ENCODE measurements around the gene MS4A10. TPM values are rescaled to one million over a fixed set of nuclear protein-coding genes. Genes with fewer than 3 reads are reported as not detected.

The MS4A10 gene
- total RNA-seq, 1 donor from 2014 or later, result not detected

DNA sequence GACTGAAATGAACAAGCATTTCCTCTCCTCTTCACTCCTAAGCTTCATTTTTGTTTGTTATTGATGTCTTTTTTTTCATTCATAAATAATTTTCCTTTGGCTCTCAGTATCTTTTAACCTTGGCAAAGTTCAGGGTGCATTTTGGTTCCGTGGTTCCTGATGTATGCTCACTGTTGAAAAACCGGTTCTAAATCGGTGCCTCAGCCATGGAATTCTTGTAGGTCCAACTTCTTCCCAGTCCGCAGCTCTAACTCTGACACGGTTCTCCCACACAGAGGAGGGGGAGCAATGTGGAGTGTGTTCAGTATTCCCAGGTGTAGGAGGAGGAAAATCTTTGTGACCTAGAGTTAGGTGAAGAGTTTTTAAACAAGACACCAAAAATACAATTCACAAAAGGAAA lies 41.0 kb upstream of the MS4A10 start:
- Mint-ChIP-seq H3K9me3 (ENCODE audit: unreplicated experiment) (peaks cover 15% of the 10 kb centered on the region), H3K4me3 (ENCODE audit: unreplicated experiment) (no peak overlapping the region), H3K27ac (ENCODE audit: unreplicated experiment) (peak overlapping the region; percentile 97), H3K4me1 (ENCODE audit: unreplicated experiment) (peaks cover 36% of the 10 kb centered on the region), H3K36me3 (ENCODE audit: low read depth, unreplicated experiment) (peaks cover 10% of the 10 kb centered on the region), H3K27me3 (ENCODE audit: unreplicated experiment) (peaks cover 19% of the 10 kb centered on the region)
- DNase-seq (ENCODE audit: low spot score), result no peak
- TF ChIP-seq, protein P1, sequence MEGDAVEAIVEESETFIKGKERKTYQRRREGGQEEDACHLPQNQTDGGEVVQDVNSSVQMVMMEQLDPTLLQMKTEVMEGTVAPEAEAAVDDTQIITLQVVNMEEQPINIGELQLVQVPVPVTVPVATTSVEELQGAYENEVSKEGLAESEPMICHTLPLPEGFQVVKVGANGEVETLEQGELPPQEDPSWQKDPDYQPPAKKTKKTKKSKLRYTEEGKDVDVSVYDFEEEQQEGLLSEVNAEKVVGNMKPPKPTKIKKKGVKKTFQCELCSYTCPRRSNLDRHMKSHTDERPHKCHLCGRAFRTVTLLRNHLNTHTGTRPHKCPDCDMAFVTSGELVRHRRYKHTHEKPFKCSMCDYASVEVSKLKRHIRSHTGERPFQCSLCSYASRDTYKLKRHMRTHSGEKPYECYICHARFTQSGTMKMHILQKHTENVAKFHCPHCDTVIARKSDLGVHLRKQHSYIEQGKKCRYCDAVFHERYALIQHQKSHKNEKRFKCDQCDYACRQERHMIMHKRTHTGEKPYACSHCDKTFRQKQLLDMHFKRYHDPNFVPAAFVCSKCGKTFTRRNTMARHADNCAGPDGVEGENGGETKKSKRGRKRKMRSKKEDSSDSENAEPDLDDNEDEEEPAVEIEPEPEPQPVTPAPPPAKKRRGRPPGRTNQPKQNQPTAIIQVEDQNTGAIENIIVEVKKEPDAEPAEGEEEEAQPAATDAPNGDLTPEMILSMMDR (IDR thresholded peaks at IDR 0.05; ENCODE audit: unreplicated experiment), result no peak

DNA sequence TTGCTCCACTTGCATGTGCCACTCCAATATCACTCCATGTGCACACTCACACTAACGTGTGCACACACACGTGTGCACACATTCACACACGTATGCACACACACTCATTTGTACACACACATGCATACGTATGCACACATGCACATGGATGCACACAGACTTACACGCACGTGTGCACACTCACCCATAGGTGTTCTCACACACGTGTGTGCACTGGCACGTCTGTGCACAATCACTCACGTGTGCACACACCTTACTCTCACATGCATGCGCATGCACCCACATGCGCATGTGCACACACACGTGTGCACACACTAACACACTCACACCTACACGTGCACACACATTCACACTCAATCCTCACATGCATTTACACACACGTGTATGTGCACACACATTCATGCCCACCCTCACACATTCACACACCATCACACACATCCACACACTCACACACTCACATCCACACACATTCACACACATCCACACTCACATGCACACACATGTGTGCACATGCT lies 37.7 kb upstream of the MS4A10 start:
- no peak overlapping the region for H3K27ac Mint-ChIP-seq (ENCODE audit: unreplicated experiment)
- no peak for DNase-seq (ENCODE audit: low spot score)
- H3K27me3 Mint-ChIP-seq (ENCODE audit: unreplicated experiment), result peaks cover 16% of the 10 kb centered on the region
- peaks cover 10% of the 10 kb centered on the region for H3K9me3 Mint-ChIP-seq (ENCODE audit: unreplicated experiment)
- no peak overlapping the region for H3K4me3 Mint-ChIP-seq (ENCODE audit: unreplicated experiment)
- TF ChIP-seq, protein P1 (IDR thresholded peaks at IDR 0.05; ENCODE audit: unreplicated experiment), result no peak
- peaks cover 36% of the 10 kb centered on the region for H3K4me1 Mint-ChIP-seq (ENCODE audit: unreplicated experiment)
- peaks cover 10% of the 10 kb centered on the region for H3K36me3 Mint-ChIP-seq (ENCODE audit: low read depth, unreplicated experiment)

DNA sequence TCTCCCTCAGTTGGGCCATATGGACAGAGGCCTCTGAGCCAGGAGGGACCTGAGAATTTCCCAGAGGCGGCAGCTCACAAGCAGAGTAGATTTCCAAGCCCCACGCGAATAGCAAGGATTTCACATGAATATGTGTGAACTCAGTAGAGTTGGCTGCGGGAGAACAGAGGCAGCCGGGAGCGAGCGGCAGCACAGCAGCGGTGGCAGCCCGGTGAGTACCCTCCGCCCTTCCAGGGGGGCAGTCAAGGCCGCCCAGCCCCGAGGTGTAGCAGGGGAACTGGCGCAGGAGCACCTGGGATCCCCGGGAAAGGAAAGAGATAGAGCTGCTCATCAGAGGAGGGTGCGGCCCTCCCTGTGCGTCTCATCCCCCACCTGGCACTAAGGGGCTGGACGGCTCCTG lies 36.9 kb upstream of the MS4A10 start:
- H3K9me3 Mint-ChIP-seq (ENCODE audit: unreplicated experiment), result peaks cover 6% of the 10 kb centered on the region
- H3K27me3 Mint-ChIP-seq (ENCODE audit: unreplicated experiment), result peaks cover 11% of the 10 kb centered on the region
- no peak for DNase-seq (ENCODE audit: low spot score)
- H3K4me3 Mint-ChIP-seq (ENCODE audit: unreplicated experiment), result no peak overlapping the region
- H3K4me1 Mint-ChIP-seq (ENCODE audit: unreplicated experiment), result peaks cover 29% of the 10 kb centered on the region
- TF ChIP-seq, protein P1 (IDR thresholded peaks at IDR 0.05; ENCODE audit: unreplicated experiment), result no peak
- no peak overlapping the region for H3K27ac Mint-ChIP-seq (ENCODE audit: unreplicated experiment)
- peaks cover 5% of the 10 kb centered on the region for H3K36me3 Mint-ChIP-seq (ENCODE audit: low read depth, unreplicated experiment)

DNA sequence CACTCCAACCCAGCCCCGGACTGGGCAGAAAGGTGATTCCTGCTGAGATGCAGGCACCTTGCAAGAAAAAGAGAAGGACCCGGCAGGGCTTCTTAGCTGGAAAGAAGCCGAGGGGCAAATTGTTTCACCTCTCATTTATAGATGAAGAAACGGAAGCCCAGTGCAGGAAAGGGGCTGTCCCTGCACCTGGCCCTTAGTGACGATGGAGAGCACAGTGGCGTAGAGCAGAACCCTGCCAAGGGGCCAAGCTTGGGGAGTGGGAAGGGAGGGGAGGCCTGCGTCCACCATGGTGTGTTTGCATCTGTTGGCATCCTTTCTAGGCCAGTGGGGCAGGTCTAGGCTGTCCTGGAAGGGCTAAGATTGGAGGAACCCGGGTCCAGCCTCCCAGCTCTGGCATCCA lies 36.3 kb upstream of the MS4A10 start:
- Mint-ChIP-seq H3K27ac (ENCODE audit: unreplicated experiment) (no peak overlapping the region), H3K27me3 (ENCODE audit: unreplicated experiment) (peaks cover 7% of the 10 kb centered on the region), H3K9me3 (ENCODE audit: unreplicated experiment) (peaks cover 4% of the 10 kb centered on the region), H3K4me1 (ENCODE audit: unreplicated experiment) (peaks cover 23% of the 10 kb centered on the region), H3K36me3 (ENCODE audit: low read depth, unreplicated experiment) (peaks cover 3% of the 10 kb centered on the region), H3K4me3 (ENCODE audit: unreplicated experiment) (no peak overlapping the region)
- TF ChIP-seq, protein P1 (IDR thresholded peaks at IDR 0.05; ENCODE audit: unreplicated experiment), result no peak
- no peak for DNase-seq (ENCODE audit: low spot score)

DNA sequence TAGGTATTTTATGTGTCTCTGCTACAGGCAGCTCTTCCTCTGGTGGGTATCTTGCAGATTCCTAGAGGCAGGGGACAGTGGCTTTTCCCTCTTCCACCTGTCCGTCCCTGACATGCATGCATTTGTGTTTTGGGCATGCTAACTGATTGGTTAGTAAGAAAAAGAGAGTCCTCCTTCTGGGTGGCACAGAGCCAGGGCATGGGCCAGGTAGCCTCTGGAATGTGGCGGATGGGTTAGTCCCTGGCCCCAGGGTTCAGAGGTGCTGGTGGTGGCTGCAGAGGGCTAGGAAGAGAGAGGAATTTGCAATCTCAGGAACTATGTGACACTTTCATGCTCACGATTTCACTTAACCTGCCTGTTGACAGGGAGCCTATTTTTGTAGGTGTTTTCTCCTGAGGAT lies 34.2 kb upstream of the MS4A10 start:
- H3K9me3 Mint-ChIP-seq (ENCODE audit: unreplicated experiment), result no peaks in the 10 kb centered on the region
- H3K27me3 Mint-ChIP-seq (ENCODE audit: unreplicated experiment), result peaks cover 5% of the 10 kb centered on the region
- DNase-seq (ENCODE audit: low spot score), result no peak
- no peak overlapping the region for H3K4me3 Mint-ChIP-seq (ENCODE audit: unreplicated experiment)
- peaks cover 9% of the 10 kb centered on the region for H3K4me1 Mint-ChIP-seq (ENCODE audit: unreplicated experiment)
- no peak overlapping the region for H3K27ac Mint-ChIP-seq (ENCODE audit: unreplicated experiment)
- TF ChIP-seq, protein P1 (IDR thresholded peaks at IDR 0.05; ENCODE audit: unreplicated experiment), result no peak
- H3K36me3 Mint-ChIP-seq (ENCODE audit: low read depth, unreplicated experiment), result no peaks in the 10 kb centered on the region
